GM23338 (cell line): ENCODE results near the gene SLC4A2.
"Not testable (repeated sequence)": the region's sequence is repeated elsewhere in the genome, so short reads cannot be mapped to it uniquely, and the experiment has no call there.

Experiments
- CREB1 ChIP-seq: fragments of 250-450 bp; sonication (Bioruptor Pico); IDR thresholded peaks from 2 replicates; pipeline ENCODE4 v1.5.0; 2020; ENCODE audit warnings: low read depth, mild to moderate bottlenecking, moderate library complexity
- EZH2 ChIP-seq: fragments of 200-600 bp; sonication (generic); IDR thresholded peaks from one replicate; pipeline ENCODE4 v1.8.0; 2017; ENCODE audit warnings: antibody characterized with exemption, mild to moderate bottlenecking, low read depth; ENCODE audit not compliant: unreplicated experiment
- EZH2phosphoT487 ChIP-seq: fragments of 200-600 bp; sonication (generic); IDR thresholded peaks from one replicate; pipeline ENCODE4 v1.8.1; 2018; ENCODE audit warnings: antibody characterized with exemption; ENCODE audit not compliant: unreplicated experiment
- JUNB ChIP-seq: IDR thresholded peaks from one replicate; pipeline ENCODE4 v1.6.1; 2016; ENCODE audit warnings: antibody characterized with exemption; ENCODE audit not compliant: unreplicated experiment
- POLR2AphosphoS5 ChIP-seq: IDR thresholded peaks from 2 replicates; pipeline ENCODE4 v1.6.1; 2016; ENCODE audit warnings: antibody characterized with exemption, low read depth
- STAT1 ChIP-seq: IDR thresholded peaks from one replicate; pipeline ENCODE4 v1.6.1; 2016; ENCODE audit warnings: antibody characterized with exemption; ENCODE audit not compliant: unreplicated experiment
- ZNF114 ChIP-seq: fragments of 250-450 bp; sonication (Bioruptor Pico); IDR thresholded peaks from 2 replicates; pipeline ENCODE4 v1.5.0; 2020; ENCODE audit warnings: mild to moderate bottlenecking, moderate library complexity
- TF ChIP-seq, protein P1 (sequence below), 2 experiments: fragments of 200-600 bp in 1 of 2; sonication (generic) in 1 of 2; conservative IDR thresholded peaks; 2 replicates each; pipeline versions ENCODE4 v1.5.1 to v1.6.1; 2016 to 2017; ENCODE audit warnings: antibody characterized with exemption in 2 of 2, low read depth in 2 of 2, mild to moderate bottlenecking in 2 of 2, moderate library complexity in 1 of 2
- TF ChIP-seq, protein P2 (sequence below): IDR thresholded peaks from one replicate; pipeline ENCODE4 v1.6.1; 2018; ENCODE audit warnings: antibody characterized with exemption; ENCODE audit not compliant: unreplicated experiment
- TF ChIP-seq, protein P3 (sequence below): IDR thresholded peaks from 2 replicates; pipeline ENCODE4 v1.6.1; 2016; ENCODE audit warnings: antibody characterized with exemption

DNA sequence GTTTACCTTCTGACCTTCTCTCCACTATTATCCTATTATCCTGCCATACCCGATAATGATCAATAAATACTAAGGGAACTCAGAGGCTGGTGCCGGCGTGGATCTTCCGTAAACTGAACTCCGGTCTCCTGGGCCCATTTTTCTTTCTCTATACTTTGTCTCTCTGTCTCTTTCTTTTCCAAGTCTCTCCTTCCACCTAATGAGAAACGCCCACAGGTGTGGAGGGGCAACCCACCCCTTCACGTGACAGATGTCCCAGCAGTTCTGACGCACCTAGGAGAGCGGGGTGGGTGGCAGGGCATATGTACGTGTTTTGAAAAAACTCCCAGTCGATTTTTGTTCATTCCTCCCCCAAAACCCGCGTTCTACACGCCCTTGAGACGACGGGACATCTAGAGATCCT, 31.7 kb upstream of the SLC4A2 start:
- TF ChIP-seq, protein P1, sequence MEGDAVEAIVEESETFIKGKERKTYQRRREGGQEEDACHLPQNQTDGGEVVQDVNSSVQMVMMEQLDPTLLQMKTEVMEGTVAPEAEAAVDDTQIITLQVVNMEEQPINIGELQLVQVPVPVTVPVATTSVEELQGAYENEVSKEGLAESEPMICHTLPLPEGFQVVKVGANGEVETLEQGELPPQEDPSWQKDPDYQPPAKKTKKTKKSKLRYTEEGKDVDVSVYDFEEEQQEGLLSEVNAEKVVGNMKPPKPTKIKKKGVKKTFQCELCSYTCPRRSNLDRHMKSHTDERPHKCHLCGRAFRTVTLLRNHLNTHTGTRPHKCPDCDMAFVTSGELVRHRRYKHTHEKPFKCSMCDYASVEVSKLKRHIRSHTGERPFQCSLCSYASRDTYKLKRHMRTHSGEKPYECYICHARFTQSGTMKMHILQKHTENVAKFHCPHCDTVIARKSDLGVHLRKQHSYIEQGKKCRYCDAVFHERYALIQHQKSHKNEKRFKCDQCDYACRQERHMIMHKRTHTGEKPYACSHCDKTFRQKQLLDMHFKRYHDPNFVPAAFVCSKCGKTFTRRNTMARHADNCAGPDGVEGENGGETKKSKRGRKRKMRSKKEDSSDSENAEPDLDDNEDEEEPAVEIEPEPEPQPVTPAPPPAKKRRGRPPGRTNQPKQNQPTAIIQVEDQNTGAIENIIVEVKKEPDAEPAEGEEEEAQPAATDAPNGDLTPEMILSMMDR (conservative IDR thresholded peaks at IDR 0.05; ENCODE audit: low read depth in 2 of 2), result not testable (repeated sequence)
- TF ChIP-seq, protein P2, sequence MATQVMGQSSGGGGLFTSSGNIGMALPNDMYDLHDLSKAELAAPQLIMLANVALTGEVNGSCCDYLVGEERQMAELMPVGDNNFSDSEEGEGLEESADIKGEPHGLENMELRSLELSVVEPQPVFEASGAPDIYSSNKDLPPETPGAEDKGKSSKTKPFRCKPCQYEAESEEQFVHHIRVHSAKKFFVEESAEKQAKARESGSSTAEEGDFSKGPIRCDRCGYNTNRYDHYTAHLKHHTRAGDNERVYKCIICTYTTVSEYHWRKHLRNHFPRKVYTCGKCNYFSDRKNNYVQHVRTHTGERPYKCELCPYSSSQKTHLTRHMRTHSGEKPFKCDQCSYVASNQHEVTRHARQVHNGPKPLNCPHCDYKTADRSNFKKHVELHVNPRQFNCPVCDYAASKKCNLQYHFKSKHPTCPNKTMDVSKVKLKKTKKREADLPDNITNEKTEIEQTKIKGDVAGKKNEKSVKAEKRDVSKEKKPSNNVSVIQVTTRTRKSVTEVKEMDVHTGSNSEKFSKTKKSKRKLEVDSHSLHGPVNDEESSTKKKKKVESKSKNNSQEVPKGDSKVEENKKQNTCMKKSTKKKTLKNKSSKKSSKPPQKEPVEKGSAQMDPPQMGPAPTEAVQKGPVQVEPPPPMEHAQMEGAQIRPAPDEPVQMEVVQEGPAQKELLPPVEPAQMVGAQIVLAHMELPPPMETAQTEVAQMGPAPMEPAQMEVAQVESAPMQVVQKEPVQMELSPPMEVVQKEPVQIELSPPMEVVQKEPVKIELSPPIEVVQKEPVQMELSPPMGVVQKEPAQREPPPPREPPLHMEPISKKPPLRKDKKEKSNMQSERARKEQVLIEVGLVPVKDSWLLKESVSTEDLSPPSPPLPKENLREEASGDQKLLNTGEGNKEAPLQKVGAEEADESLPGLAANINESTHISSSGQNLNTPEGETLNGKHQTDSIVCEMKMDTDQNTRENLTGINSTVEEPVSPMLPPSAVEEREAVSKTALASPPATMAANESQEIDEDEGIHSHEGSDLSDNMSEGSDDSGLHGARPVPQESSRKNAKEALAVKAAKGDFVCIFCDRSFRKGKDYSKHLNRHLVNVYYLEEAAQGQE, result not testable (repeated sequence)
- not testable (repeated sequence) for TF ChIP-seq EZH2phosphoT487; ZNF114 (CRISPR knock-in tag); EZH2; POLR2AphosphoS5; STAT1; CREB1; JUNB
- TF ChIP-seq, protein P3, sequence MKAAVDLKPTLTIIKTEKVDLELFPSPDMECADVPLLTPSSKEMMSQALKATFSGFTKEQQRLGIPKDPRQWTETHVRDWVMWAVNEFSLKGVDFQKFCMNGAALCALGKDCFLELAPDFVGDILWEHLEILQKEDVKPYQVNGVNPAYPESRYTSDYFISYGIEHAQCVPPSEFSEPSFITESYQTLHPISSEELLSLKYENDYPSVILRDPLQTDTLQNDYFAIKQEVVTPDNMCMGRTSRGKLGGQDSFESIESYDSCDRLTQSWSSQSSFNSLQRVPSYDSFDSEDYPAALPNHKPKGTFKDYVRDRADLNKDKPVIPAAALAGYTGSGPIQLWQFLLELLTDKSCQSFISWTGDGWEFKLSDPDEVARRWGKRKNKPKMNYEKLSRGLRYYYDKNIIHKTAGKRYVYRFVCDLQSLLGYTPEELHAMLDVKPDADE, result not testable (repeated sequence)
